PFSK-1 (cell line): ENCODE measurements around the gene TAAR1. TPM values are rescaled to one million over a fixed set of nuclear protein-coding genes. Genes with fewer than 3 reads are reported as not detected.

Experiments used
- FOXP2 ChIP-seq: optimal IDR thresholded peaks from 2 replicates; pipeline ENCODE3; 2011; ENCODE audit warnings: borderline replicate concordance, control low read depth, inconsistent platforms; ENCODE audit not compliant: insufficient read depth; ENCODE audit errors: extremely low read length, extremely low read depth
- POLR2AphosphoS5 ChIP-seq: IDR thresholded peaks from 2 replicates; pipeline ENCODE4 v1.6.1; 2012; ENCODE audit warnings: low read depth, mild to moderate bottlenecking, control low read depth, low read length, moderate library complexity
- SIN3A ChIP-seq: IDR thresholded peaks from 2 replicates; pipeline ENCODE4 v1.6.1; 2012; ENCODE audit warnings: mild to moderate bottlenecking, low read length, moderate library complexity, borderline replicate concordance; ENCODE audit not compliant: insufficient read depth
- TAF1 ChIP-seq: IDR thresholded peaks from 2 replicates; pipeline ENCODE4 v1.6.1; 2012; ENCODE audit warnings: low read length, control low read depth, borderline replicate concordance; ENCODE audit not compliant: insufficient read depth
- polyA plus RNA-seq: library from polyadenylated mRNA; unstranded; fragments of >200 nt; gene quantifications from one replicate; pipeline ENCODE4 v1.2.1, GENCODE V29; 2012; ENCODE audit warnings: low read depth, missing spikeins; ENCODE audit not compliant: insufficient read length
- TF ChIP-seq, protein P1 (sequence below), 2 experiments: IDR thresholded peaks; 2 replicates each; pipeline versions ENCODE4 v1.6.1 to v1.8.0; 2011 to 2012; ENCODE audit warnings: low read depth in 2 of 2, low read length in 2 of 2, control low read depth in 1 of 2, inconsistent platforms in 1 of 2, mild to moderate bottlenecking in 1 of 2, moderate library complexity in 1 of 2; ENCODE audit not compliant: insufficient read depth in 1 of 2

TAAR1 gene, protein sequence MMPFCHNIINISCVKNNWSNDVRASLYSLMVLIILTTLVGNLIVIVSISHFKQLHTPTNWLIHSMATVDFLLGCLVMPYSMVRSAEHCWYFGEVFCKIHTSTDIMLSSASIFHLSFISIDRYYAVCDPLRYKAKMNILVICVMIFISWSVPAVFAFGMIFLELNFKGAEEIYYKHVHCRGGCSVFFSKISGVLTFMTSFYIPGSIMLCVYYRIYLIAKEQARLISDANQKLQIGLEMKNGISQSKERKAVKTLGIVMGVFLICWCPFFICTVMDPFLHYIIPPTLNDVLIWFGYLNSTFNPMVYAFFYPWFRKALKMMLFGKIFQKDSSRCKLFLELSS
- polyA plus RNA-seq: not detected

- TF ChIP-seq TAF1 (no peak), POLR2AphosphoS5 (no peak), SIN3A (no peak), FOXP2 (no peak)
- TF ChIP-seq, protein P1, sequence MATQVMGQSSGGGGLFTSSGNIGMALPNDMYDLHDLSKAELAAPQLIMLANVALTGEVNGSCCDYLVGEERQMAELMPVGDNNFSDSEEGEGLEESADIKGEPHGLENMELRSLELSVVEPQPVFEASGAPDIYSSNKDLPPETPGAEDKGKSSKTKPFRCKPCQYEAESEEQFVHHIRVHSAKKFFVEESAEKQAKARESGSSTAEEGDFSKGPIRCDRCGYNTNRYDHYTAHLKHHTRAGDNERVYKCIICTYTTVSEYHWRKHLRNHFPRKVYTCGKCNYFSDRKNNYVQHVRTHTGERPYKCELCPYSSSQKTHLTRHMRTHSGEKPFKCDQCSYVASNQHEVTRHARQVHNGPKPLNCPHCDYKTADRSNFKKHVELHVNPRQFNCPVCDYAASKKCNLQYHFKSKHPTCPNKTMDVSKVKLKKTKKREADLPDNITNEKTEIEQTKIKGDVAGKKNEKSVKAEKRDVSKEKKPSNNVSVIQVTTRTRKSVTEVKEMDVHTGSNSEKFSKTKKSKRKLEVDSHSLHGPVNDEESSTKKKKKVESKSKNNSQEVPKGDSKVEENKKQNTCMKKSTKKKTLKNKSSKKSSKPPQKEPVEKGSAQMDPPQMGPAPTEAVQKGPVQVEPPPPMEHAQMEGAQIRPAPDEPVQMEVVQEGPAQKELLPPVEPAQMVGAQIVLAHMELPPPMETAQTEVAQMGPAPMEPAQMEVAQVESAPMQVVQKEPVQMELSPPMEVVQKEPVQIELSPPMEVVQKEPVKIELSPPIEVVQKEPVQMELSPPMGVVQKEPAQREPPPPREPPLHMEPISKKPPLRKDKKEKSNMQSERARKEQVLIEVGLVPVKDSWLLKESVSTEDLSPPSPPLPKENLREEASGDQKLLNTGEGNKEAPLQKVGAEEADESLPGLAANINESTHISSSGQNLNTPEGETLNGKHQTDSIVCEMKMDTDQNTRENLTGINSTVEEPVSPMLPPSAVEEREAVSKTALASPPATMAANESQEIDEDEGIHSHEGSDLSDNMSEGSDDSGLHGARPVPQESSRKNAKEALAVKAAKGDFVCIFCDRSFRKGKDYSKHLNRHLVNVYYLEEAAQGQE (IDR thresholded peaks at IDR 0.05; ENCODE audit: insufficient read depth in 1 of 2, low read depth in 2 of 2, low read length in 2 of 2): no peak
Observed at GRCh38 chr6:132659082-132659481, at the start of gene TAAR1. Gene TAAR1 (minus strand): TSS chr6:132659182. CDS start chr6:132646003, 13,179 bp downstream.

DNA sequence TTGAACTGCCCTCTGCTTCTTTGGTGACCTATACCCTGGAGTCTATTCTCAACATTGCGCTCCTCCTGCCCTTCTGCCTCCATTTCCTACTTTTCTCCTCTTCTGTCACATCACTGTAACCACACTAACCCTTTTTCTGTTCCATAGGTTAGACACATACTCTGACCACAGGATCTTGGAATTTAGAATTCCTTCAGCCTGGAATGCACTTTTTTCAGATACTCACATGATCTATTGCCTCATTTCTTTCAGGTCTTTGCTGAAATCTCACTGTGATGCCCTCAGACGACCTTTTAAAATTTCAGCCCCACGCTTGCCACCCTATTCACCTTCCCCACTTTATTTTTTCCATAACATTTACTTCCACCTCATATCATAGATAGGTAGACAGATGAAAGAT, 49.8 kb upstream of the TAAR1 start:
- TF ChIP-seq FOXP2 (no peak), POLR2AphosphoS5 (no peak)
- TF ChIP-seq, protein P1 (IDR thresholded peaks at IDR 0.05; ENCODE audit: insufficient read depth in 1 of 2, low read depth in 2 of 2, low read length in 2 of 2): no peak

GRCh38 chr6:132708002-132708401, 49.0 kb upstream of the TAAR1 start:
- no peak for TF ChIP-seq FOXP2

- TF ChIP-seq SIN3A (no peak), TAF1 (no peak), POLR2AphosphoS5 (no peak), FOXP2 (no peak)
- TF ChIP-seq, protein P1 (IDR thresholded peaks at IDR 0.05; ENCODE audit: insufficient read depth in 1 of 2, low read depth in 2 of 2, low read length in 2 of 2): no peak
Observed at GRCh38 chr6:132703936-132704335, 45.0 kb upstream of the TAAR1 start.

DNA sequence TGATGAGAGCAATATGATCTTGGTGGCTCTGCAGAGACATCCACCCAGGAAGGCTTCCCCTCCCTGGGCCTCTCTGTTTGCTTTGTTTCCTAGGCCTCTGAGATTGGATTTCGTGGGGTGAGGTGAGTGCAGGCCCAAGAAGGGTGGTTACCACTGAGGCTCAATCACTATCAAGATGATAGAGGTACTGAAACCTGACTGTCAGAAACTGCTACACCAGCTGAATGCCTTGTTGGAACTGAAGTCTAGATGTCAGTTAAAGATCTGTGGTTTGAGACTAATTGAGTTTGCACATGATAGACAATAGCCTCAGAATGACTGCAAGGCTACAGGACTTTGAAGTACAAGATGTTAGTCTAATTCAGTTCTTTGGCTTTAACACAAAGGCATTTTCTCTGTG, 39.6 kb upstream of the TAAR1 start:
- TF ChIP-seq POLR2AphosphoS5 (no peak), SIN3A (no peak), TAF1 (no peak), FOXP2 (no peak)
- TF ChIP-seq, protein P1 (IDR thresholded peaks at IDR 0.05; ENCODE audit: insufficient read depth in 1 of 2, low read depth in 2 of 2, low read length in 2 of 2): no peak
